AG10803 (cell line): ENCODE results near the gene ADCY7.

Experiments used
- DNase-seq: peaks from one replicate; pipeline ENCODE4 v3.0.0; 2010; ENCODE audit warnings: low read depth
- H3K4me3 ChIP-seq: 2 replicates; pipeline ENCODE4 v1.5.1; 2011; ENCODE audit warnings: mild to moderate bottlenecking, low read length, control low read depth
- TF ChIP-seq, protein P1 (sequence below): conservative IDR thresholded peaks from 2 replicates; pipeline ENCODE4 v1.5.1; 2011; ENCODE audit warnings: mild to moderate bottlenecking, low read length, control low read depth, inconsistent platforms

The ADCY7 gene

DNA sequence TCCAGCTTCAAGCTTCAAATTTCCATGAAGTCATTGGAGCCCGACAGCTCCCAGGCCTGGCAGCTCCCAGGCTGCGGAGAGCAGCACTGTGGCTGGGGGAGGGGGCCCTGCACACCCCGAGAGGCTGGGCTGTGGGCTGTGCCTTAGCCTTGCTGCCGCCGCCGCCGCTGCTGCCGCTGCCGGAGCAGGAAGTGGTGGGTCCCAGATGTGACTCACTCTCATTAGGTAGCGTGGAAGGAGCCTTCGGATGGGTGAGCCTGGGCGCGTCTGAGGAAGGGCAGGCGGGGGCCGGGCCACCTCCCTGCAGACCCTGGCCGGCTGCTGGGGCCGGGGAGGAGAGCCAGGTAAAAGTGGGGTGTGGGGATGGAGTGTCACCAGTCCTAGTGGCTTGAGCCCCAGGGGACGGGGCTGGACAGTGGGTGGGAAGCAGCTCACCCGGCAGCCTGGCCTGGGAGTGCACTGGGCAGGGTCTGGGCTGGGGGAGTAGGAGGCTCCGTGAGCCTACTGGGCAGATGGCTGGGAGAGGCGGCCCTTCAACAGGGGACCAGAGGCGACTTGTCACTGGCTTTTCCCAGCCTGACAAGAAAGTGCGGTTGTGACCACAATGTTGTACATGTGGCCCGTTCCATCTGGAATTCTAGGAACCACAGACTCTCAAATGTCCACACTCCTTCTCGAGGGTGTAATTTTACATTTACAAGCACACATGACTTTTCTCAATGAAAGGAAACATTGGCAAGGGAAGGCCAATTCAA, at the start of gene ADCY7:
Gene ADCY7, plus strand, starts transcription at position 215 of the 755 bp plus-strand sequence. CDS start 21,629 bp downstream, outside the sequence.
- peak within 1 kb of the TSS; percentile 64 for H3K4me3 ChIP-seq
- TF ChIP-seq, protein P1, sequence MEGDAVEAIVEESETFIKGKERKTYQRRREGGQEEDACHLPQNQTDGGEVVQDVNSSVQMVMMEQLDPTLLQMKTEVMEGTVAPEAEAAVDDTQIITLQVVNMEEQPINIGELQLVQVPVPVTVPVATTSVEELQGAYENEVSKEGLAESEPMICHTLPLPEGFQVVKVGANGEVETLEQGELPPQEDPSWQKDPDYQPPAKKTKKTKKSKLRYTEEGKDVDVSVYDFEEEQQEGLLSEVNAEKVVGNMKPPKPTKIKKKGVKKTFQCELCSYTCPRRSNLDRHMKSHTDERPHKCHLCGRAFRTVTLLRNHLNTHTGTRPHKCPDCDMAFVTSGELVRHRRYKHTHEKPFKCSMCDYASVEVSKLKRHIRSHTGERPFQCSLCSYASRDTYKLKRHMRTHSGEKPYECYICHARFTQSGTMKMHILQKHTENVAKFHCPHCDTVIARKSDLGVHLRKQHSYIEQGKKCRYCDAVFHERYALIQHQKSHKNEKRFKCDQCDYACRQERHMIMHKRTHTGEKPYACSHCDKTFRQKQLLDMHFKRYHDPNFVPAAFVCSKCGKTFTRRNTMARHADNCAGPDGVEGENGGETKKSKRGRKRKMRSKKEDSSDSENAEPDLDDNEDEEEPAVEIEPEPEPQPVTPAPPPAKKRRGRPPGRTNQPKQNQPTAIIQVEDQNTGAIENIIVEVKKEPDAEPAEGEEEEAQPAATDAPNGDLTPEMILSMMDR = no peak
- DNase-seq = peak; percentile 88

DNA sequence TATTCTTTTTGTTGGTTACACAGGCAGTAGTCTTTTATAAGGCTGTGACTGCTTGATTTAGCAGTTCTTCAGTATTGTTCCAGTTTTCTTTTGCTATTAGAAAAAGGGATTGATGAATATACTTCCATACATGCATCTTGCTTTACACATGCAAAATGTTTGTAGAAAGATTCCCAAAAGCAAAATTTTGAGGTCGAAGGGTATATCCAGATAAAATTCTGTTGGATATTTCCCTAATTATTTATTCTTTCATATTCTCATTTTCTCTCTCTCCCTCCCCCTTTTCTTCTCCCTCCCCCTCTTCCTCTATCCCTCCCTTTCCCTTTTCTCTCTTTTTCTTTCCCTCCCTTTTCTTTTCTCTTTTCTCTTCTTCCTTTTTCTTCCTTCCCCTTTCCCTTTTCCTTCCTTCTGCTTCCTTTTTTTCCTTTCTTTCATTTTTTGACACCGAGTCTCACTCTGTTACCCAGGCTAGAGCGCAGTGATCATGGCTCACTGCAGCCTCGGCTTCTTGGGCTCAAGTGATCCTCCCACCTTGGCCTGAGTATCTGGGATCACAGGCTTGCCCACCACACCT, 46.9 kb upstream of the ADCY7 start:
- no peak overlapping the region for H3K4me3 ChIP-seq
- TF ChIP-seq, protein P1 = no peak
- DNase-seq = no peak

DNA sequence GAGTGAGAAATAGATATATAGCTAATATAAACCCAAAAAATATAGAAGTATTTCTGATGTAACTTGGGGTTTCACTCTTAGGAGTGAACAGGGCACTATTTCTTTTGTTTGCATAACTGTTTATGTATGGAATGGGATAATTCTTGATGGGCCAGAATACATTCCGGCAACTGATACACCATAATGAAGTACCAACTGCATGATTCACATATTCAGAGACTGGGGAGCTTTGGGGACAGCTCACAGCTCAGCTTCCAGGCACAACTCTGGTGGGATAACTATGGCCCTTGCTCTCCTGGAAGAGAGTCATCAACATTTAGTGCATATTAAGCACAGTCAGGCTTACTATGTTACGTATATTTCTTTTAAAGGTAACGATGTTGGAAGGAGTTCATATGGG, 42.1 kb upstream of the ADCY7 start:
- no peak for DNase-seq
- H3K4me3 ChIP-seq = no peak overlapping the region
- TF ChIP-seq, protein P1 = no peak

DNA sequence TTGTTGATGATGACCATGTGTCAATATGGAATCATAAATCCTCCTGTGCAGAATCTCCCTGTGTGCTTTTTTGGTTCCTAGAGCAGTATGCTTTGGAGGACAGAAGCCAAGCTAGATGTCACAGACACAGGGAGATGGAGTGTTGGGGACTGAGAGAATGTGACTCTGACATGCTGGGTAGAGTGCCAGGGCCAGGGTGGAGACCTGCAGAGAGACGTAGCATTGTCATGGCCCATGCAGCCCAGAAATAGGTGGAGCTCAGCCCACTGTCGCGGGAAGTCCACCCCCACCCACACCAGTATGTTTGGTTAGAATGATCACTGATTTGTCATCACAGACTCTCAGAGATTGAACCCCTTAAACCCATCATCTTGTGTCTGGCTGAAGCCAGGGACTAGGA, 39.2 kb upstream of the ADCY7 start:
- no peak overlapping the region for H3K4me3 ChIP-seq
- no peak for DNase-seq
- TF ChIP-seq, protein P1 = no peak

DNA sequence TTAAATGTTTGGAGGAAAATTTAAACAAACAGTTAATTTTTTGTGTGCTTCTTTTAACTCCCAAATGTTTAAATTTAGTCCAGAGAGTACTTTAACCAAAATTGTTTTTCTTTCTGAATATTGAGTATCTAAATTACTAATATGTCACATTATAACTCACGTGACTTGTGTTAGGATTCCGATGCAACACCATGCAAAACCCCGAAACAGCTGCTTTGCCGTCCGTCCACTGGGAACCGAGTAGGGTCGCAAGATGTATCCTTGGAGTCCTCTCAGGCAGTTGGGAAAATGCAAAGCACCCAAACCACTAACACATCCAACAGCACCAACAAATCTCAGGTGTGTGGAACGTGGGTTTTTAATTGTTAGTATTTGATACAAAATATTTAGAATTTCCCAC, 38.7 kb upstream of the ADCY7 start:
- DNase-seq = no peak
- TF ChIP-seq, protein P1 = no peak
- no peak overlapping the region for H3K4me3 ChIP-seq

DNA sequence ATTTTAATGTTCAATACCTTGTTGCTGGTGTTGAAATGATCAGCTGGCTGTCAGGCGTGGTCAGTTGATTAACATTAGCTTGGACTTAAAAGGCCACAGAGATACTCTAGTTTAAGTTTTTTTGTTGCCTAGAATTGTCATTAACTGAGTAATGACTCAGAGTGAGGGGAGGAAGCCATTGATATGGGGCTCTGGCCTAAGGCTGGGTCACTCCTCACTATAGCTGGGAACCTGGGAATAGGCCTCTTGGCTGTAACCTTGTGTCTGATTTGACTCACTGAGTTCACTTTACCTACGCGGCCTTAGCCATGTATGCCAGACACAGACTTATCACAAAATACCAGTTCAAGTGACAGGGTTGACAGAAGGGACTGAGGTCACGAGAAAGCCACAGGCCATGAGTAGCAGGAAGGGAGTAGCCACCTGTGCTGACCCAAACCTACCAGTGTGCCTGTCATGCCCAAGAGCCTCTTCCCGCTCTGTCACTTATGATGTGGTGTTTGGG, 37.9 kb upstream of the ADCY7 start:
- TF ChIP-seq, protein P1 = no peak
- H3K4me3 ChIP-seq = no peak overlapping the region
- no peak for DNase-seq
